Colon (tissue), 2 donors: ENCODE measurements around the gene CLASP2.
"Not testable (repeated sequence)": the region's sequence is repeated elsewhere in the genome, so short reads cannot be mapped to it uniquely, and the experiment has no call there.

Experiments used
- FAIRE-seq: peaks from 2 replicates; lab custom pipeline; 2012; peaks lifted over from hg19 to GRCh38; lab: Jason Lieb, UNC
- donor health status: control.
- donor health status: control.

The CLASP2 gene

DNA sequence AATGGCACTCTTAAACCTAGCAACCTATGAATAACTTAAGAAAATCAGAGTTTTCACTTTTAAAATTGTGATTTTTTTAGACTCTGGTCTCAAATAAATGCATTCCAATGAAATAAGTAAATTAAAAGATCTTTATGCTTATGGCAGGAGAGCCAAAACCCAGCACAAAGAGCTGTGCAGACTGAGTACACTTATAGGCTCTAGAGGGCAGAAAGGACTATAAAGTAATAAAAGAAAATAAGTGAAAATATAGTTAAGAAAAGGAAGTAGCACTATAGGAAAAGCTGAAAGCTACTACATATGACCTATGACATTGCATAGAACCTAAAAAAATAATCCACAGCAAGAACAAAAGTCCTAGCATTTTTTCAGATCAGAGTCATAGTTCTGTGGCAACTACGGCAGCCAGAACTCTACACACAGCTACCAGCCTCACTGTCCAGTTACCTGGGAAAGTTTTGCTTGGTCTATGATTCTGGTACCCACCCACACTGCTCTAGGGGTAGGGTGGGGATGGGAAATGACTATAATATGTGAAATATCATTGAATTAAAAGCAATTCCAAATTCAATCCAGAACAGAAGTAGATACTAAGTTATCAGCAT lies 30.5 kb downstream of the CLASP2 start:
- FAIRE-seq, result no peak

DNA sequence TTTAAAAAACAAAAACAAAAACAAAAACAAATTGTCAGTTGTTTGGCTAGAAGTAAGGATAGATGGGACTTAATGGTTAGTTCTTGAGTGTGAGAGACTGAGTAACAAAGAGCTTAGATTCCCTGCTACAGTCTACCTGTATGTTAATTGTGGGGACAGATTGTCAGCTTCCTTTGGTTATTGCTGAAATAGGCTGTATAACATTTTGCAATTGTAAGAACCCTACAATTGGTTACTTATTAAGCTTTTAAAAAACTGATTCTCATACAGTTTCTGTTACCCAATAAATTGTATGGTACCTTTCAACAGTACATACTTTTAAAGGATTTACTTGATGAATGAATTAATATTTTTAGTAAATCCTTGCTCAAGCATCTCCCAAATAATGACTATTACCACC lies 35.3 kb downstream of the CLASP2 start:
- FAIRE-seq, result no peak

DNA sequence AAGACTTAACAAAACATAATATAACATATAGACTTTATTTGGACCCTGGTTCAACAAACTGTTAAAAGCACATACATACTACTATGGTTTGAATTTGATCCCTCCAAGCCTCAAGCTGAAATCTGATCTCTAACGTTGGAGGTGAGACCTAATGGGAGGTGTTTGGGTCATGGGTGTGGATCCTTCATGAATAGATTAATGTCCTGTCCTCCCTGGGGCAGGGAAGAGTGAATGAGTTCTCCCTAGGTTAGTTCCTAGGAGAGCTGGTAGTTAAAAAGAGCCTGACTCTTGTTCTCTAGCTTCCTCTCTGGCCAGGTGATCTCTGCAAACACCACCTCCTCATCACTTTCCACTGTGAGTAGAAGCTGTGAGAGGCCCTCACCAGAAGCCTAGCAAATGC lies 36.4 kb downstream of the CLASP2 start:
- no peak for FAIRE-seq

DNA sequence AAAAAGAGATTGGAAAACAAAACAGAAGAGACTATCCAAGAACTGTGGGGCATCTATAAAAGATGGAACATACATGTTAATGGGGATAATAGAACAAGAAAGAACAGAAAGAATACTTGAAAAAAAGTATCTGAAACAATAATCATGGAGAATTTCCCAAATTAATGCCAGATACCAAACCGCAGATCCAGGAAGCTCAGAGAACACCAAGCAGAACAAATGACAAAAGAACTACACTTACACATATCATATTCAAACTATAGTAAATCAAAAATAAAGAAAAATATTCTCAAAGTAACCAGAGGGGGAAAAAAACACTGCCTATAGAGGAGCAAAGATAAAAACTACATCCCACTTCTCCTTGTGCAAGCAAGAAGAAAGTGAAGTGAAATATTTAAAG lies 40.0 kb downstream of the CLASP2 start:
- no peak for FAIRE-seq

DNA sequence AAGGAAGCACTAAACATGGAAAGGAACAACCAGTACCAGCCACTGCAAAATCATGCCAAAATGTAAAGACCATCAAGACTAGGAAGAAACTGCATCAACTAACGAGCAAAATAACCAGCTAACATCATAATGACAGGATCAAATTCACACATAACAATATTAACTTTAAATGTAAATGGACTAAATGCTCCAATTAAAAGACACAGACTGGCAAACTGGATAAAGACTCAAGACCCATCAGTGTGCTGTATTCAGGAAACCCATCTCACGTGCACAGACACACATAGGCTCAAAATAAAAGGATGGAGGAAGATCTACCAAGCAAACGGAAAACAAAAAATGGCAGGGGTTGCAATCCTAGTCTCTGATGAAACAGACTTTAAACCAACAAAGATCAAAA lies 44.6 kb downstream of the CLASP2 start:
- not testable (repeated sequence) for FAIRE-seq

DNA sequence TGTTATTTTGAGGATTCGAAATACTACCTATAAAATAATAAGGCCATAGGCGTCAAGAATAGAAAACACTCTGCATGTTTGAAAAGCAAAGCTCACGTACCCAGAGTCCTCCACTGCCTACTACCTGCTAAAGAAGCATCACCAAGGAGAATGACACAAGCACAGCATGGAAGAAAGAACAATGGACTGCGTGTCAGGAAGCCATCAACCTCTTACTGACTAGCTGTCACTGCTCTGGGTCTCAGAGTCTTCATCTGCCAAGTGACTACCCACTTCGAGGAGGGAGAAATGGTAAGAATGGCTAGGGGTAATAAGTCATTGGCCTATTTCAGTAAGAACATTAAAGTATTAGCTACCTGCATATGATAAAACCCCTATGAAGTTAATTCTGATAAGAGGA lies 49.4 kb downstream of the CLASP2 start:
- FAIRE-seq, result no peak

DNA sequence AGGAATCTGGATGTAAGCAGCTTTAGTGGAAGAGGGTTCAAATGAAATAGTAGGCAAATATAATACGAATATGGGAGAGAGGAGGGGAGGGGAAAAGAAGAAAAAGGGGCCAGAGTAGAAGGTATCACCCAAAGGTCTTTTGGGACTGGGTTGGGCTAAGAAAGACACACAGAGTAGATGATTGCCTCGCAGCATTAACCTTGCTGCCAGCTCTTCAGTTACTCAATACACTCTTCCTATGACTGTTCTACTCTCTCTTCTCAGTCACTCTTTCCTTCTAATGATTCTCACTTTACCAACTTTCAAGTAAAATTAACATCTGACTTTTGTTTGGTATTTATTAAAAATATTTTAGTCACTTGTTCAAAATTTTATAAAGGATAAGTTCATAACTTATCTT lies 52.8 kb downstream of the CLASP2 start:
- FAIRE-seq, result no peak

DNA sequence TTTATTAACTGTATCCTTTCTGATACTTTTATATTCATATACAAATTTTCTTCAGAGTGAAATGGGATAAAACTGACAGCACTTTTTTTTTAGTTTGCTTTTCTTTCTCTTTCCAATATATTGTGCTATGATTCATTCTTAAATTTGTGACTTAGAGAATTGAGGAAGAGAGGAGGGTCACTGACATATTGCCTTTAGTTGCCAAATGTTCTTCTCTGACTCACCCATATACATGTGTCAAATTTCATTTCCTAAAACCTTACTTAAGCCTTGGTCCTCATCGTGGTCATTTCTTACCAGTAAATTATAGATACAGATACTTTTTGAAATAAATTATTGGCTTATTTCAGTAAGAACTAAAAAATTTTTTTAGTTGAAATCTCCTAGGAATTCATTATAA lies 53.9 kb downstream of the CLASP2 start:
- no peak for FAIRE-seq

DNA sequence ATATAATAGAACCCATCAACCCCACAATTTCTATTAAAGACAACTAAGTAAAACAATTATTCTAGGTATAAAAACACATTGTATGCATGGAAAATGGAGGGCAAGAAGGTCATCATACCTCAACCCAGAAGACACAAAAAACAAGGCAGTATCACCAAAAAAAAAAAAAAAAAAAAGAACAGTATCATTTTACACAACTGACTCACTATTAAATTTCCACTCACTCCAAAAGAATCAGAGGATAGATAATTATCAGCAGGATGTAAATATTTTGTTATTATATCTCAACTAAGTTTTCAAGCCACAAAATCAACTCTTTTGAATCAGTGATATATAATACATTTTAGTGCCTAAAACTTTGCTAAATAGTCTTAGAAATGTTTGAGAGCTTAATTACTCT lies 55.0 kb downstream of the CLASP2 start:
- FAIRE-seq, result no peak

DNA sequence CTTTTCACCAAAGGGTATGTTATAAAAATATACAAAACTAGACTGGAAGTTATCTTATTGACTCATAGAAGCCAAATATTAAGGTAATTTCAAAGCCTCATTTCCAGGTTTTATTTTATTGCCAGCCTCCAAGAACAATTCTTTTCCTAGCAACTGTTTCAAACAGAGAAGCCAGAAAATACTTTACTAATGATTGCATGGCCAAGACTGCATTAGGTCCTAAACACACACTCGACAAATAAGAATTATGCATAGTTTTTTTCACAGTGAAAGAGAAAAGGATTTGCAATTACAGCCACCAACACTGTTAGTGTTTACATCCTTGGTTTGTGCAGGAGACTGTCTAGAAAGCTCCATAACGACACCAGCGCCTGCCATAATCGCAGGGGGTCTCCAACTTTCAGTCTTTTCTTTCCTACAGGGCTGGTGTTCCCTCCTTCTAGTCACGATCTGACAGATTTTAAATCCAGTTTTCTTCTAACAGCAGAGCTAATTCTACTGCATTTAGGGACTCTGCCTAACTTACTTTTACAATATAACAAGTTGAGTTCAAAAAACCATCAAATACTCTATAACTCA lies 58.1 kb downstream of the CLASP2 start:
- FAIRE-seq, result no peak

DNA sequence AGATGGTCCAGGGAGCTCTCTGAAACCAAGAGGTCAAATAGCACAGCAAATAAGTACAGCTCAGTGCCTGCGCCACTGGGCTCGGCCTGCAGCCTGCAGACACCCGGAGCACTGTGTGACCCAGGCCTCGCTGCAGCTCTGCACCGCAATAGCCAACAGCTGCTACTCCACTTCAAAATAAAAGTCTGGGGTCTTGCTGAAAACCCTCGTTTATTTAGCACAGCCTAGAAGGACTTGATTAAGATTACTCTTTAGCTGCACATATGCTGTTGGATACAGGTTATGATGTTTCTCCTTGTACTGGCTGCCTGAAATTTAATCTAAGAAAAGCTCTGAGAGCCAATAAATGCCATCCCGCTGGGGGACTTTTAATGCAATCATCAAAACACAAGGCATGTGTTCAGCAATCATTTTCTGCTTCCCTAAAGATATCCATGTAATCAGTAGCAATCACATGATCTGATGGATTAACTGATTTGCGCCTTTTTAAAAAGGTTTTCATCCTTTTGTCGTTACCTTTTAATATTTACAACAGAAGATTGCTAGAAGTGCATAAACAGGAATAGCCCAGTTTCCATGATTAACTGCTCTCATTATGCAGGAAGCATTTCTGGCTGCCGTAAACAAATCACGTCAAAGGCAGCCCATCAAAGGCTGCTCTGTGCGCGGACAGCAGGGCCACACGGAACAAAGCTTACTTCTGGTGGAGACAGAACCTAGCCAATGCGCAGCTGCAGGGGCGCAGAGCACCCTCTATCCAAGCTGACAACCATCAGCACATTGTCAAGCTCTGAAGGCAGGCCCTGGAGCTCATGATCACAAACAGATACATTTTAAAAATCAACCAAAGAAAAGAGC lies 58.8 kb downstream of the CLASP2 start:
- no peak for FAIRE-seq

DNA sequence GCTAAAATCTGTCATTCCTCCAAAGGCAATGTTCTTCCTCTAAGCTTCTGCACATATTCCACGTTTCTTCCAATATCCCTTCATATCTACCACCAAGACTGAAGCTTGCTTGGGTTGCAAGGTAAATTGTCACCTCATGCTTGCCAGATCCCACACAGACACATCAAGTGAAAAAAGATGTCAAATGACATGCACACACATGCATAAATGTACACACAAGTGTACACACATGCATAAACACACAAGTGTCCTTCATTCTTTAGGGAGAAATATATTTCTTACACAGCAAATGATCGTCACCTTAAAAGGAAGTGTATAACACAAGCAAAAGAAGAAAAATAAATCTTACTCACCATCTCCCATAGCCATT lies 59.4 kb downstream of the CLASP2 start:
- FAIRE-seq, result no peak

DNA sequence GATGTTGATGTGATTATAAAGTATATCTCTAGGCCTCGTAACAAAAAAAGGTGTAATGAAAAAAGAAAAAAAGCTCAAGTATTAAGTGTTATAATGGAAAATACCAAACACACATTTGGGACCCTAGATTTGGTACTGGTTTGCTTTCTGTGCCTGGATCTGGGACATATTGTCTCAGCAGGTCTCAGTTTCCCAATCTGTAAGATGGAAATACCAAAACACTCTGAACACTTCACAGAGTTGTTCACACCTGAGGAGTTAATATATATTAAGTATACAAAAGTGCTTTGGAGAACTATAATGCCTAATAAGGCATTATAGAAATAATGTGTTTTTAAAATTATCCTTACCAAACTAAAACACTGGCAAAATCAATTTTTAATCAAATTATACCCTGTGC lies 60.0 kb downstream of the CLASP2 start:
- no peak for FAIRE-seq

DNA sequence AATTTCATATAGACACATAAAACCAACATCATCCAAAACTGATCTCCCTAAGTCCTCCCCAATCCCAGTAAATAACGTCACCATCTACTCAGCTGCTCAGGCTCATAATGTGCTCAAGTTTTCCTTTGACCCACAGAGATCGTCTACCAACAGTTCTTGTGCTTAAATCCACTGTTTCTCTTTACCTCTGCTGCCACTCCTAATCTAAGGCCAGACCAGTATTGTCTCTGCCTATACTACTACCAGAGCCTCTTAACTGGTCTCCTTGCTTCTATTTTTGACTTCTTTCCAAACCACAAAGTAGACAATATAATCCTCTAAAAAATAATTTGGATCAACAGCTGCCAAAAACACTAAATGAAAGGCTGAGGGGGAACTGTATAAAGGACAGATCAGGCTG lies 65.3 kb downstream of the CLASP2 start:
- FAIRE-seq, result no peak

DNA sequence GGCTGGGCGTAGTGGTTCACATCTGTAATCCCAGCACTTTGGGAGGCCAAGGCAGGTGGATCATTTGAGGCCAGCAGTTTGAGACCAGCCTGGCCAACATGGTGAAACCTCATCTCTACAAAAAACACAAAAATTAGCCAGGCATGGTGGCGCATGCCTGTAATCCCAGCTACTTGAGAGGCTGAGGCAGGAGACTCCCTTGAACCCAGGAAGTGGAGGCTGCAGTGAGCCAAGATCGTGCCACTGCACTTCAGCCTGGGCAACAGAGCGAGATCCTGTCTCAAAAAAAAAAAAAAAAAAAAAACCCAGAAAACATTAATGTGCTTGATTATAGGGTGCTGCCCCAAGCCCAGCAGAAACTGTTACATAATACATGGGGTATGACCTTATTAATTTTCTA lies 67.0 kb downstream of the CLASP2 start:
- not testable (repeated sequence) for FAIRE-seq

DNA sequence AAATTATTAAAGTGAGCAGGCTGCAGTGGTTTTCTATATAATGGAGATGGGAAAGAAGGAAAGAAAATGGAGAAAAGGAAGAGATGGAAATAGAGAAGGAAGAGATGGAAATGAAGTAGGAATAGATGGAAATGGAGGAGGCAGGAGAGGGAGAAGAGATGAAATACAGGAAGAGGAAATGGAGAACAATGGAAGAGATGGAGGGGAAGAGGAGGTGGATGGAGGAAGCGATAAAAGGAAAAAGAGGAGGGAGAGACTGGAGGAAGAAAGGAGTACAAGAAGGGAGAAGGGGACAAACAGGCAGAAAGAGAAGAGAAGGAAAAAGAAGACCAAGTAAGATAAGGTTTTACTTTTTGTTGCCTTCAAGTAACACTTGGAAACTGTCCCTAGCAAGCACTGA lies 67.6 kb downstream of the CLASP2 start:
- FAIRE-seq, result no peak

DNA sequence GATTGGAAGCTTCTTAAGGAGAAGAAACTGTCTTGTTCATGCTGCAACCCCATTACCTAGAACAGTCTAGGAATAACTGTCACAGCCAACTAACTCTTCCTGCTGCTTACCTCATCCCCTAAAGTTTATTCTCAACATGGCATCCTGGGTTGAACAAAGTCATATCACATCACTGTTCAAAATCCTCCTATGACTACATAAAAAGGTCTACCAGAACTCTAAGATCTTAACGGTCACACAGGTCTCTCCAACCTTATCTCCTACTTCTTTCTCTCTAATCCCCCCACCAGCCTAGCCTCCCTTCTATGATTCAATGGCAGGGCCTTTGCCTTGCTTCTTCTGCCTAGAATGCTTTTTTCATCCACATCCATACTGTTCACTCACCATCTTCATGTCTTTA lies 69.3 kb downstream of the CLASP2 start:
- FAIRE-seq, result no peak

DNA sequence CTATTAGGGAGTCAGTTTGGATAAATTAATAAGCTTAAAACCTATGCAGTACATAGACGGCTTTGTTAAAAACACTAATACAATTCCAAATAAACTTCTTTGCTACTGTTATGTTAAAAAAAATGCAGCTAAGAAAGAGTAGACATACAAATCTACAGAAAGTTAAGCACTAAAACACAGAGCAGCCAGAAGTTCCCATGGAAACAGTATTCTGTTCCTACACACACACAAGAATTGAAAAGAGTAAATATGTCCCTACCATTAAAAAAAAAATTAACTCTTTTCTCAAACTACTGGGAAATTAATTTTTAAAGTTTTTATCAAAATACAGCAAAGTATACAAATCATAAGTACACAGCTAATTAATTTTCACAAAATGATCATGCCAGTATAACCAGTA lies 71.6 kb downstream of the CLASP2 start:
- no peak for FAIRE-seq

DNA sequence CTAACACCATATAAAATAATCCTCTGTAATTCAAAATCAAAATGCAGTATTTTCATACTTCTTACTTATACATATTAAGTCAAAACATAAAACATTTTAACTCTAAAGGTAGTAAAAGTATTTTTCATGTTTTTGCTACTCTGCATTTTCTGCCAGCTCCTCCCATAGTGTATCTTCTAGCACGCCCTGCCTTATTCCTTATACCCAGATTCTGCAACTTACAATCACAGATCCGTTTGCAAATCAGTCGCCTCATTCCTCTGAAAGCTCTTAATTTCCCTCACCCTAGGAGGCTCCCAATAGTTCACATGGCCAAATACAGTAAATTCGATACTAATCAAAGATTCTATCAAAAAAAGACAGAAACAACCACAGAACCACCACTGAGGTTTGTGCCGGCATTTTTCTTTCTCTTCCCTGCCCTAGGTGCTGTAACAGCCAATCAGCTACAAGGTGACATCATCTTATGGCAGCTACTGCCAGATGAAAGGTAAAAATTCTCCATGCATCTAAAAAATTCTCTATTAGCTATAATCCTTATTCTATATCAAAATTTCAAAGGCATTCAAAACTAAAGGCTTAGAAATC lies 72.9 kb downstream of the CLASP2 start:
- no peak for FAIRE-seq

DNA sequence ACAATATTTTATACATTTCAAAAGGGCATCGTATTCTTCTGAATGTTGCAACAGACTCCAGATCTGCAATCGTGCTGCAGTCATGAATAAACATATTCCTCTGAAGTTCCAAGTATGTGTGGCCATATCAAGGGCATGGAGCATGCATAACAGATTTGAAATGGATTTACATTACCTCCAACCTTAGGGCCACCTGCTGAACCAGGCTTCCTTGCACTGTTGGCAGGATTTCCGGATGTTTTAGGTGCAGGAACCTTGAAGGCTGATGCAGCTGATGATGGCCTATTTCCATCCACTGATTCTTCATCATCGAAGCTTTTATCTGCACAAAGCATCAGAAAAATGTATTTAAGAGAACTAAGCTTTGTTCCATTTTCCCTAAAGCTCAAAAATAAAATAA lies 73.5 kb downstream of the CLASP2 start:
- no peak for FAIRE-seq

DNA sequence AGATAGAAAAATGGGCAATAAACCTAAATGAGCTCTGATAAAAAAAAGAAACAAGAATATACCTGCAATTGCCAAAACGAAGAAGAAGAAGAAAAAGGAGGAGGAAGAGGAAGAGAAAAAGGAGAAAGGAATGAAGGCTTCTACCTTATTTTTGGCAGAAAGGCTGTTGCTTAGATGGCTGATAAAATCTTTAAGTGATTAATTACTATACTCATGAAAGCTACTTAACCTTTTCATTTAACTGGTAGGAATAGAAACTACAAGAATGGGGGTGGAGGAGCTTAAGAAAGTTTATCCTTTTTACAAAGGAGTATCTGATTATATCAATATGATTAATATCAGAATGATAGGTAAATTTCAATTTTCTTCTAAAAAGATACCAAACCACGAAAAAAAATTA lies 75.2 kb downstream of the CLASP2 start:
- no peak for FAIRE-seq

DNA sequence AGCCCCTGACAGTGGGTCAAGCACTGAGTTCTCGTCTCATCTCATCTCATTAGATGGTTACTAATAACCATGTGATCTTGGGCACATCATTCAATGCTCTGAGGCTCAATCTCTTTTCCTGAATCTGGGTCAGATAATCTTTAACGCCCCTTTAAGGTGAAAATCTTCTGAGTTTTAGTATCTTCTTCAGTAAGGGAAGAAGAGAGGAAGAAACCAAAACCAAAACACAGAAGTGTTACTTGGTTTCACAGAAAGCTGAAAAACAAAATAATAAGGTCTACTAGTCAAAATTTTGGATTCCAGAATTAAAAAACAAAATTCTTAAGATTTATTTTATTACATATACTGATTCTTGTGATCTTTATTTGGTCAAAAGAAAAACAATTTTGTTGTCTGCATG lies 78.2 kb downstream of the CLASP2 start:
- peak; percentile 62 for FAIRE-seq

DNA sequence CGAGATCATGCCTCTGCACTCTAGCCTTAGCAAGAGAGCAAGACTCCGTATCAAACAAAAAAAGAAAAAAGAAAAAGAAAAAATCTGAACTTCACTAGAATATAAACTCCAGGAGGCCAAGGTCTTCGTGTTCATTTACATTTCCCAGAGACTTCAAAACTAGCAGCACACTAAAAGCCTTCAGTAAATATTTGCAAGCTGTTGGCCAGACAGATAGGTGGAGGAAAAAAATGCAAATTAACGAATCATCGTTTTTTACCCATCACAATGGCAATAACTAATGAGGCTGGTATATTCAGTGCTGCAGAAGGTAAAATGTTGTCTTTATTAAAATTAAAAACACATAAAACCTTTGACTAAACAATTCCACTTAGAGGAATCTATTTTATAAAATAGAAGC lies 80.6 kb downstream of the CLASP2 start:
- FAIRE-seq, result no peak
